Measurements from ENCODE around the gene HOXA6. TPM values are rescaled to one million over a fixed set of nuclear protein-coding genes. Genes with fewer than 3 reads are reported as not detected.

Gene HOXA6
- total RNA-seq, 1 donor from 2014 or later = not detected

DNA sequence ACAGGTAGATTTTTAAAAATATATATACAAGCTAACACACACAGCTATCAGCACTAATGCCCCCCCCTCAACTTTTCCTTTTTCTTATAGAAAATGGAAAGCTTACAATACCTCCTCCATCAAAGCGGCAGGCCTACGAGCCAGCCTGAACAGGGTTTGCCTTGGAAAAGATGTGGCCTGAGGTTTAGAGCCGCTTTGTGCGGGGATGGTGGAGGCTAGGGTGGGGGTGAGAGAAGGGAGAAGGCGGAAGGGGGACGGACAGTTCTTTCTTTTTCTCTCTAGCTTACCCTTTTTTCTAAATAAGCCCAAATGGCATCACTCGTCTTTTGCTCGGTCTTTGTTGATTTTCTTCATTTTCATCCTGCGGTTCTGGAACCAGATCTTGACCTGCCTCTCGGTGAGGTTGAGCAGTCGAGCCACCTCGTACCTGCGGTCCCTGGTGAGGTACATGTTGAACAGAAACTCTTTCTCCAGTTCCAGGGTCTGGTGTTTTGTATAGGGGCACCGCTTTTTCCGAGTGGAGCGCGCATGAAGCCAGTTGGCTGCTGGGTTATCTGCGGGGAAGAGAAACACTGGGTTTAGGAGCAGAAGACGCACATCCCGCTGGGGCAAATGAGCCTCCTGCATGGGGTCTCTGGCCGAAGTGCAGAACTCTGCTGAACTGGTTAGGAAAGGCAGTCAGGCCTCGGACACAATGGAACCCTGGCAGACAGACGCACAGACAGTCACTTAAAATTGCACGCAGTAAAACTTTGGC, 15.9 kb upstream of the HOXA6 start:
- intact Hi-C loops (cut with micrococcal nuclease) = loop anchor here (2.0 to 5.0 kb wide), 3 partner anchors 33 to 1301 kb away; no protein-coding TSS in a partner anchor

DNA sequence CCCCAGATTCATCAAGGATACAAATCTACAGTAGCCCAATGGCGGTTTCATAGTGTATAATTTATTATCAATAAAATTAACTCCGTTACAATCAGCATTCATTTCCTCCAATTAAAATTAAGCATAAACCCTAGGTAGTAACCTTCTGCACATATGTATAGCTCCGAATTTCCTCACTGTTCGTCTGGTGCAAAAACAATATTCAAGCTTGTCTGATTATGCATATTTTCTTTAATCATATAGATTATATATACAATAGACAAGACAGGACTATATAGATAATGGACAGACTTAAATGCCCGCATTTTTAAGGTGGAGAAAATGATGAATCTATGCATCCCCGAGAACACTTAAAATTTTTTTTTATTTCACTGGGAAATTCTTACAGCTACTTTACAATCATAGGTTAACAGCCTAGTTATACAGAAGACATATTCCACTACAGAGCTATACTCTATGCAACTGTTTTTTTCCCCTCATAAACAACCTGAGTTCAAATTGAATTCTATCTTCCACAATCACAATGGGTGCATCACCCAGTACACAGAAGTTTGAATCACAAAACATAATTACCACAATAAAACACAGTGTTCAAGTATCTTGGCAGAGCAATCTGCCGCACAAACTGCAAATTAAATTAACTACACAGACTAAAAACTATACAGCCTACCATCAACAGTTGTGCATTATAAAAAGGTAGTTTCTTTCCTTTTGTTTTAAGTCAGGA, 15.2 kb upstream of the HOXA6 start:
- intact Hi-C loops (cut with micrococcal nuclease) = loop anchor here (5.0 kb wide), 2 partner anchors 660 to 1300 kb away; no protein-coding TSS in a partner anchor

DNA sequence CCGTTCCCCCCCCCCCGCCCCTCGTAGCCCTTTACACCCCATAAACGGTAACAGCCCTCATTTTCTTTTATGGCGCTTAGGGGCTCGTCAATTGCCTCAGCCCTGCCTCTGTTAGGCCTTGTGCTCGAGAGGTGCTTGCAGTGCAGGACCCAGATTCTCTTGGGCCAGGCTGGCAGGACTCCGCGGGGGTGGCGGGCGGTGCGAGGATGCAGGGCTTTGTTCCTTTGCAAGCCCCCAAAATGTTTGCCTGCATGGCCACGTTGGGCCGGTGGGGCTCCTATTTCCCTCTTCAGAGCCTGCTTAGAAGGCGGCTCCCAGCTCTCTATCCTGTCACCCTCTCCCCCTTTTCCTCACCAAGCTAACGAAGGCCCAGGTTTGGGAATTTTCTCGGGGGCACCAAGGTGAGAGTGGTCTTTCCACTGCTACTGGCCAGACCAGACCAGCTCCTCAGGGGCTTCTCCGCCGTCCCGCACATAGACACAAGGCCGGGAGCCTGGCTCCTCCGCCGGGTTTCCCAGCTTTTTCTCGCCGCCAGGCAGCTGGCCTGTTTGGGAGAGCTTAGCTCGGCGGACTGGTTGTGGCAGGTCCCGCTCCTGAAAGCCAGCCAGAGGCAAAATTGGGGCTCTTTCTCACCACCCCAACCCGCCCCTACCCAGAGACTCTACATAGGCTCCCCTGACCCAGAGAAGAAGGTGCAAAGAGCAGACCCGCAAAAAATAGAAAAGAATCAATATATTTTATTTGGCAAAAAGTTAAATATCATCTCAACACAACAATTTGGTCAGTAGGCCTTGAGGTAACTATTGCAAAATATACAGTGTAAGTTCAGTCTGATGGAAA, 14.4 kb upstream of the HOXA6 start:
- intact Hi-C loops (cut with micrococcal nuclease) = loop anchor here (1.0 to 5.0 kb wide), 7 partner anchors 65 to 1300 kb away; no protein-coding TSS in a partner anchor

DNA sequence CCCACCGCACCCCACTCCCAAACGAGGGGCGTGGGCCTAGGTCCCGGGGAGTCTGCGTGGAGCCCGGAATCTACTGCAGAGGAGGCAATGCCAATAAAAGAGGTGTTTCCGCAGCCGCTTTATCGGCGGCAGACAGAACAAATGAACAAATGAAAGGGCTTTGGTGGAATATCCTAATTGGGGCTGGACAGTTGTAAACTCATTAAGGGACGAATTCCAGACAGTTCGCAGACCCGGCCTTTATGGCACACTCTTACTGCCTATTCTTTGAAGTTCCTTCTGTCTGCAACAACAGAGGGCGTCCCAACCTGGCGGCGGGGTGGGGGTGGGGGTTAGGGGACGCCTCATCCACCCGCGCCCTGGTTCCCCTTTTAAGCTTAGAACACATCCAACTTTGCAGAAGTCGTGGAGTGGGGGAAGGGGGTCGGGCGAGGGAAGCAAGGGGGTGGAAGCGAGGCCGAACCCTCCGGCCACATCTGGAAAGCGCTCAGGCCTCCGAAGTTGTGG, 13.7 kb upstream of the HOXA6 start:
- intact Hi-C loops (cut with micrococcal nuclease) = loop anchor here (1.0 to 5.0 kb wide), 7 partner anchors 64 to 1299 kb away; no protein-coding TSS in a partner anchor

DNA sequence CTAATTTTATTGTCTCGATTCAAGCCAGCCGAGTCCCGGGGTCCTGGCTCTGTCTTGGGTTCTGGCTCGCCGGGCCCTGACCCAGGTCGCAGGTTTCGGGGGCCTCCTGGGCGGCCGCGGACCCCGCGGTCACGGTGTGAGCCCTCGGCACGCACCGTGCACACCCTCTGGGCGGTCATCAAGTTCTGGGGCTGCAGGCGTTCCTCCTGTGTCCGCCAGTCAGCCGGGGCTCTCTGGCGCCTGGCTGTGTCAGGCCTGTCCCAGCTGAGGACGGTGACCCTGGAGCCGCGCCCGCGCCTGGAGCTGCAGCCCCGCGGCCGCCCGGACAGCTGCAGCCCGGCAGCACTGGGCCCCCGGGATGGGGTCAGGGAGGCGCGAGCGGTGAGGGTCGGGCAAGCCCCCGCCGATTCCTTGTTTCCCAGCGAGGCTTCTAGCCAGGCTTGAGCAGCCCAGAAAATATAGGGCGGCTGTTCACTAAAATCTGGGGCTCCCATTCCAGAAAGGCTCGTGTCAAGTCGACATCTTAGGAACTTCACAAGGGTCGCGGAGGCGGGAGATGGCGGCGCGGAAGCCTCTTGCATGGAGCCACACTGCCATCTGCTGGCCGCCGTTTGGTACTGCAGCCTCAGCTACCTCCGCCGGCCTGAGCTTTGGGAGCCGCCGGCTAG, 13.1 kb upstream of the HOXA6 start:
- intact Hi-C loops (cut with micrococcal nuclease) = loop anchor here (1.0 to 5.0 kb wide), 8 partner anchors 10 to 1298 kb away; no protein-coding TSS in a partner anchor

DNA sequence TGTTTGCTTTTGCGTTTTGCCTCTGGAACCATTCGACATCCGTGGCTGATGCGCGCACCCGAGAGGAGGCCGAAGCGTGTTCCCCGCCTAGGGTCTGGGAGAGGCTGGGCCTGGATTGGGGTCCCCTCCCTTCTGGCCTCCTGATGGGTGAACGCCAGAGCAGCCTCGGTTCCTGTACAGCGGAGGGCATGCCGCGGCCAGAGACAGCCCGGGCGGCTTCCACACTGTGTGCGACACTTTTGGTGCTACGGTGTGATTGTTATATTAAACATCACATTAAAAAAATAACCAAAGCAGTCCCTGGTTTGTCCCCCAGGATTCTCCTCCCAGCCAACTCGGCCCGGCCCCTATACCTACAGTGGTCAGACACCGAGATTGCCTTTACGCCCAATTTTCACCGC, 12.6 kb upstream of the HOXA6 start:
- intact Hi-C loops (cut with micrococcal nuclease) = loop anchor here (1.0 to 5.0 kb wide), 4 partner anchors 10 to 1298 kb away; no protein-coding TSS in a partner anchor

DNA sequence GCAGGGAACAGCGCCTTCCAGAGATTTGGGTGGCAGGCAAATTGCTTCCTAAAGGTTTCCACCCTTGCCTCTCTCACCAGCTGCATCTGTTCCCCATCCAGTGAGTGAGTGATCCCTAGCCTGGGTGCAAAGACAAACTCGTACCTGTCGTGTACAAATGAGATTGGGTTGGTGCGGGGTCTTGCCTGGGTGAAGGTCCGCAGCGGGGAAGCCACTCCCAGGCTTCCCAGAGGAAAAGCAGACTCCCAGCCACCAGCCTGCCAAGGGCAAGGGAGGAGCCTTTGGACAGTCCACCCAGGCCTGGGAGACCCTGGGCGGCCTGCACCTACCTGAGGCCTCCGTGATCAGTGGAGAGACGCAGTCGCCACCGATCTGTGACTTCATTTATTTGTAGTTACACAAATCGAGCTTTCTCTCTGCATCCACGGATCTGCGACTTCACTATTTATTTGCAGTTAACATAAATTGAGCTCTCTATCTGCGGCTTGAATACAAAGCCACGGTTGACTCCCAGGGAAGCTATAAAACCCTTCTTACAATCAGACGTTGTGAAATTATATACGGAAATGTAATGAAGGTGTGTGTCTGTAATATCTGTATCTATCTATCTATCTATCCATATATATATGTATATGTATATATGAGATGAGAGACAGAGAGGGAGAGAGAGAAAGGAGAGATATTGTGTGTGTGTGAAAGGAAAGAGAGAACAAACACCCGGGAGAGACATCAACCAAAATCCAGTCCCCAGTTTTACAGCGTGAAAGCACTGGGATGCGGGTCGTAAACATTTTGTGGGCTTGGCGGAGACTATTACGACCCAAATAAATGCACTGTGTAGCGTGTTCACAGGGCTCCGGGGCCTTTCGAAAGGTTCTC, 11.9 kb upstream of the HOXA6 start:
- intact Hi-C loops (cut with micrococcal nuclease) = loop anchor here (1.0 to 5.0 kb wide), 5 partner anchors 9 to 1297 kb away; no protein-coding TSS in a partner anchor

DNA sequence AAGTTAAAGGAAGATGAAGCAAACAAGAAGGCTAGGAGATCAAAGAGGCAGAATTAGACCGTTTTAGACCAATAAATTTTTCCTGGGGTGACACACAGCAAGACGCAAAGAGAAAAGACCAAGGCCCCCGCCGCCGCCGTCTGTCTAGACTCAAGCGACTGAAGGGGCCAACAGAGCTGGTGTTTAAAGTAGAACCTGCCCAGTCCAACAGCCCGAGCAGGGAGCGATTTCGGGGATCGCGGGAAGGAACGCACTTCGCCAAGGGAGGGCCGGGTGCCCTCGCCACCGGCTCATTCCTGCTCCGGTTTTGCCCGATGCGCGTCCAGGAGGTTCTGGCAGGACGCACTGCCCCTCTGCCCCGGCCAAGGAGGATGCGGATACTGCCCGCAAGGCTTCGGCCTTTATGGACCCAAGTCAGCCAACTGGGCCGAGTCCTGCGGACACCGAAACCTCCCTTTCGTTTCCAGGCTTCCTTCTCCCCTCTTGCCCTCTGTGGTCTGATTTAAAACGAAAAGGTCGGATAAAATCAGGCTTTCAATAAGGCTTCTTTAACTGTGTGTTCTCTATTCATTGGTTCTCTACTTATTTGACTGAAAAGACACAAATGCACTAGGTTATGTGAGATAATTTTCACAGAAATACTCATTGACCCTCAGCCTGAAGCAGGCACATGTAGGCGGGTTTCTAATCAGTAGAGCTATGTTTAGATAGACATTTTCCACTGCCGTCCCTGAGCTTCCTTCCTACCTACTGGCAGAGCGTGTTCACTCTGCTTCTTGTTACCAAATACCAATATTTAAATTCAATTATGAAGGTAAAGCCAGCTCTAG, 11.1 kb upstream of the HOXA6 start:
- intact Hi-C loops (cut with micrococcal nuclease) = loop anchor here (2.0 kb wide), 1 partner anchor 14 kb away; no protein-coding TSS in a partner anchor

DNA sequence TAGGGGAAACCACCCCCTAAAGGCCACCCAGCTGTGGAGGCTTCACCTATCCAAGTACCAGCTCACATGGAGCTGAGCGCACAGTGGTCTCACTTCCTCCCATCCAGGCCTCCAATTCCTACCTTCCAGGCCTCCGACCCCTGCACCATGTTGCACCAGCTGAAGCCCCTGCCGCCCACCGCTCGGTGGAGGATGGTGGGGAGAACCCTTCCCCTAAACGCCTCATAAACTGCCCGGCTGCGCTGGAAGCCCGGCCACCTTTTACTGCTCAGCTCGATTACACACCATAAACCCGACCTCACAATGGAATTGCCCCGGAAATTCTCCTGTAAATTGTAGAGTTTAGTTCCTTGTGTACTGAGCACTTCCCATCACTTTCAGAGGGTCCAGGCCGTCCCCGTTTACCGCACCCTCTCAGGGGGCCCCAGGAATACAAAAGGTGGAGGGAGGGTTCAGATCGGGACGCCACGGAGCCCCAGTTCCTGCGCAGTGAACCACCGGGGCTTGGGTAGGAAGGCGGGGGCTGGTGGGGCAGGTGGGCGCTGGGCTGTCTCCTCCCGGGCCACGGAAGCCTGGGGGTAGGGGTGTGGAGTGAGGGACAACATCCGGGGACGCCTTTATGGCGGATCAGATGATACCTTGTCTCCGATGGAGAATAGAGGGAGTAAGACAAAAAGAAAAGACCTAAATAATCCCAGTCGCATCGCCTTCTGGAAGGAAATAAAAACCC, 10.3 kb upstream of the HOXA6 start:
- intact Hi-C loops (cut with micrococcal nuclease) = loop anchor here (1.0 to 2.0 kb wide), 3 partner anchors 8 to 27 kb away; partner anchors contain the start of gene HOXA11

DNA sequence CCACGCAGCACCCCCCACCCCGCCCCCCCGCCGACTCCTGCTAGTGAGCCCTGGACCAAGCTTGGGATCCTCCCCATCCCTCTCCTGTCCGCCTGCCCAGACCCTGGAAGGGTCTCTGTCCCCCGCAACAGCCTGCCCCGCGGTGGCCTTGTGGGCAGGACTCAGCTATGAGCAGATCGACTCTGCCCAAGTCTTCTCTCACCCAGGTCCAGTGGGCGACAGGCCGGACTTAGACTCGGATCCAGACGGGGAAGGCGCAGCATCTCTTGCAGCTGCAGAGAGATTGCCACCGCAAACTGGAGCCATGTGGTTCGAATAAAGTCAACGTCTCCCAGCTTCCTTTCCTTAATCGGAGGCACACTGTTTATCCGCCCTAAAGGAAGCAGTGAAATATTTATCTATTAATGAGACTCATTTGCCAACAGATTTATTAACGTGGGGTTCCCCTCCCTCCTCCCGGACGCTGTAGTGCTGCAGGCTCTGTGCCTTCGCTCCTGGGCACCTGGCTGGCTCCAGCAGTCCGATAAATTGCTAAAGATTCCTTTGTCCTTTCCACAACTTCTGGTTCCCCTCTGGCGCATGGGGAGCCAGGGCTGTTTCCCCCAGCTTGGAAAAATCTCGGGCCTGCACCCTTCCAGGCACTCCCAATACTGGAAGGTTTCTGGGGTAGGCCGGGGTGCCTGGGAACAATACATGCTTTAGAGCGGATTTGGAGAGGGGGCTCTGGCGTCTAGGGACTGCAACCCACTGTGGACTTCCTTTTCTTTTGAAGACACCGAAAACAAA, 9.5 kb upstream of the HOXA6 start:
- intact Hi-C loops (cut with micrococcal nuclease) = loop anchor here (1.0 to 2.0 kb wide), 2 partner anchors 9 to 28 kb away; partner anchors contain the start of gene HOXA11

DNA sequence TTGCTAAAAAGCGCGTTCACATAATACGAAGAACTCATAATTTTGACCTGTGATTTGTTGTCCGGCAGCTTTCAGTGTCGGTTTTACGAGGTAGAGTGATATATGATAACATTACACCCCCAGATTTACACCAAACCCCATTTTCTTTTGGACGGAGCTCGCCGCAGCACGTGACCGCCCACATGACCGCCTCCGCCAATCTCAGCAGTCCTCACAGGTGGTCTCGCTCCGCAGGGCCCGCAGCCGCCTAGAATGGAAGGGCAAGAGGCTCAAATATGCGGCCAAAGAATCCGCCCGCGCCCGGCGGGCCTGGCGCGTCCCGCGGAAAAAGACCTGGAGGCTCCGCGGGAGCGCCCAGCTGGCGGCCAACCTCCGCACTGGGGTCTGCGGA, 8.9 kb upstream of the HOXA6 start, which contains the start of gene HOXA7:
Gene HOXA7, minus strand, starts transcription at position 168 of the 391 bp plus-strand sequence. Its CDS starts 130 bp downstream, at position 38.
- intact Hi-C loops (cut with micrococcal nuclease) = loop anchor here (2.0 kb wide), 1 partner anchor 28 kb away; the partner anchor contains the start of gene HOXA11

DNA sequence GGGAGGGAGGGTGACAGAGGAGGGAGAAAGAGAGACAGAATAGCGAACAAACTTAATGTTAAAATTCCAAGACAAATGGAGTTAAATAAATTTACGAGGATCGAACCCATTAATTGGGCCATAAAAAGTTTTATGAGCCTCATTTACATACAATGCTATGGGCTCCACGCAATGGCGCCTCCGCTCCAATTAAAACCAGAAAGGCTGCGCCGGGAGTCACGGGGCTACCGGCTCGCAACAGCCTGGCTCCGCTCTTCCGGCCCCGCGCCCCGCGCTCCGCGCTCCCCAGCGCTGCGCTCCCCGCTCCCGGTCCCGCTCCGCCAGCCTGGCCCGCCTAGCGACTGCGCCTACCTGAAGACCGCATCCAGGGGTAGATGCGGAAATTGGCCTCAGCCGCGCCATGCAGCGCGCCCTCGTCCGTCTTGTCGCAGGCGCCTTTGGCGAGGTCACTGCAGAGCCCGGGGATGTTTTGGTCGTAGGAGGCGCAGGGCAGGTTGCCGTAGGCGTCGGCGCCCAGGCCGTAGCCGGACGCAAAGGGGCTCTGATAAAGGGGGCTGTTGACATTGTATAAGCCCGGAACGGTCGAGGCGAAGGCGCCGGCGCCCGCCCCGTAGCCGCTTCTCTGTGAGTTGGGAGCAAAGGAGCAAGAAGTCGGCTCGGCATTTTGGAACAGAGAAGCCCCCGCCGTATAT, 8.4 kb upstream of the HOXA6 start:
- intact Hi-C loops (cut with micrococcal nuclease) = loop anchor here (2.0 kb wide), 1 partner anchor 29 kb away; the partner anchor contains the start of gene HOXA11

DNA sequence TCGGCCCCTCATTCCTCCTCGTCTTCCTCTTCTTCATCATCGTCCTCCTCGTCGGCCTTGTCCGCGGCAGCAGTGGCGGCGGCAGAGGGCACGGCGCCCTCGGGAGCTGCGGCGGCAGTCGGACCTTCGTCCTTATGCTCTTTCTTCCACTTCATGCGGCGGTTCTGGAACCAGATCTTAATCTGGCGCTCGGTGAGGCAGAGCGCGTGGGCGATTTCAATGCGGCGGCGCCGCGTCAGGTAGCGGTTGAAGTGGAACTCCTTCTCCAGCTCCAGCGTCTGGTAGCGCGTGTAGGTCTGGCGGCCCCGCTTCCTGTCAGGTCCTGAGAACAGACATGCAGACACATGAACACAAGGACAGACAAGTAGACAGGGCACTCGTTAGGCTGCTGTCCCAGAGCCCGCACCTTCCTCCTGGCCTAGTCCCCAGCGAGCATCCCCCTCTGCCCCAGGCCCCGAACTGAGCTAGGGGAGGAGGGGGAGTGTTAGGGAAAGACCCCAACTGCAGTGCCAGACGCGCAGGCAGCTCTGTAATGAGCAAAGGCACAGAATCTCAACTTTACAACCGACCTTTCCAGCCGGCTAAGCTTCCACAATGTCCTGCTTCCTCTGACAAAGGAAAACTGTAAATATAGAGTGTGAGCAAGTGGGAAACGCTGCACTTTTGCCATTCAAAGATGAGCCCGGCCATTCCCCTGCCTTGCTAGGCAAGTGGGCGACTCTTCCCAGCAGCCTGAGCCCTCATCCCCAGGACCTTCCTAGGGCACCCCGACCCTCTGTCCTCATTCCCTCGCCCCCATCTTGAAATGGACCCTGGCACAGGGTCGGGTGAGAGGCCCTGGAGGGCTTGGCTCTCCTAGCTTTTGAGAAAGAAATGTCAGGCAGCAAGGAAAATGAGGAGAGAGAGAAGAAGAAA, 7.6 kb upstream of the HOXA6 start:
- intact Hi-C loops (cut with micrococcal nuclease) = no loop called here

DNA sequence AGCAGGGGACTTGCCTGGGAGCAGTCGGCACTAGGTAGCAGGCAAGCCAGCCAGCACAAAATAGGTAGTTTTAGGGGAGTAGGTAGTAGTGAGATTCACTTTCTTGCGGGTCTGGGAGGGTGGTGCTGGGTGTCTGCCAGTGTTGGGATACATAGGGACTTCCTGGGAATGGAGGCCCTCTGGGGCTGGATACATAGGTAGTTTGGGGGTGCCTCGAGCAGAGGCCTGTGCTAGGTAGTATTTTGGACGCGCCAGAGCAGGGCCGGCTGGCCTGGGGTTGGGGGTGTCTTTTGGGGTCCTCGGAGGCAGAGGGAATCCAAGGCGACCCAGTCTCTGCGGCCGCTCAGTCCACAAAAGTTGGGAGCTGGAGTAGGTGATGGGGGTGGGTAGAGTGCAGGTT, 6.8 kb upstream of the HOXA6 start:
- intact Hi-C loops (cut with micrococcal nuclease) = no loop called here

DNA sequence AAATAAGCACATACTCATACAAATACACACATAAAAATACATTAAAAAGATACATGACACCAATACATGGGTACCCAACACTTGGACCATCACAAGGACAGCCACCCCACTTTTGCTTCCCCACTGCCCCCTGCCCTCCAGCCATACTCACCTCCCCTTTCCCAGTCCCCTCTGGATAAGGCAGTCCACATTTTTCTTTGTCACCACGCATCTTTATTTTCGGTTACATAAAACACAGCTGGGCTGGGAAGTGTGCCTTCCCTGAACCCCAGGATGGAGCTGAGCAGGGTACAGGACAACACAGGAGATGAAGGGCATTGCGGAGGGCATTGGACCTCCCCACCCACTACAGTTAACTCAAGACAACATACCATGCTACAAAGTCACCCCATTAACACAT, 6.0 kb upstream of the HOXA6 start:
- intact Hi-C loops (cut with micrococcal nuclease) = no loop called here

Data from T-helper 2 cell treated with Interferon-gamma antibody and Interleukin-4, amounts not matched to agents 100 ng/mL and 5 ng/mL, for 36 hours (primary cell).